Adrenal gland (tissue), 12 donors: ENCODE results near the gene SP110. TPM values are rescaled to one million over a fixed set of nuclear protein-coding genes. Genes with fewer than 3 reads are reported as not detected.
"Not testable (repeated sequence)": the region's sequence is repeated elsewhere in the genome, so short reads cannot be mapped to it uniquely, and the experiment has no call there.

ENCODE experiments used
- DNase-seq, 7 donors: peaks; one replicate each; pipeline ENCODE4 v3.0.0-alpha.2; 2019 to 2020
- H3K27ac ChIP-seq, 5 donors: fragments of 200-600 bp; sonication (generic) in 4 of 5; 1 replicate in 3 of 5; 2 replicates in 2 of 5; pipeline versions ENCODE4 v1.5.1 to v1.8.0; 2016 to 2020; ENCODE audit warnings: mild to moderate bottlenecking in 1 of 5
- H3K27me3 ChIP-seq: fragments of 200-600 bp; 2 replicates; pipeline ENCODE4 v1.8.0; 2021
- H3K36me3 ChIP-seq, 2 donors: fragments of 200-600 bp; replicated peaks in 1 of 2; 1 replicate in 1 of 2; 2 replicates in 1 of 2; pipeline versions ENCODE4 v1.5.1 to v1.8.0; 2018 to 2022
- H3K4me1 ChIP-seq, 2 donors: fragments of 200-600 bp; replicated peaks in 1 of 2; 1 replicate in 1 of 2; 2 replicates in 1 of 2; pipeline versions ENCODE4 v1.5.1 to v1.8.0; 2018 to 2021
- H3K4me3 ChIP-seq, 4 donors: fragments of 200-600 bp; sonication (generic) in 3 of 4; one replicate each; pipeline ENCODE4 v1.5.1; 2016 to 2018
- H3K9me3 ChIP-seq, 3 donors: fragments of 200-600 bp; sonication (generic) in 1 of 3; replicated peaks in 1 of 3; 1 replicate in 2 of 3; 2 replicates in 1 of 3; pipeline versions ENCODE4 v1.5.1 to v1.8.0; 2016 to 2021
- POLR2A ChIP-seq, 2 donors: fragments of 450-650 bp; IDR thresholded peaks; one replicate each; pipeline ENCODE4 v1.6.1; 2017; ENCODE audit warnings: antibody characterized with exemption in 2 of 2, mild to moderate bottlenecking in 2 of 2, moderate library complexity in 1 of 2
- WGBS, 4 donors: extraction: QIAGEN DNeasy Blood & Tissue Kit in 2 of 4; methylation state at CpG; one replicate each; pipeline versions ENCODE4 v1.1.5 to v1.1.7; 2013 to 2017; 5-methylcytosine and 5-hydroxymethylcytosine counted together
- intact Hi-C, 2 donors: fragments of 100-400 bp; cut with DNase I; formaldehyde crosslinking; loops; one replicate each; pipeline versions ENCODE4 v1.14.1 to v1.15.0; 2022 to 2023
- polyA plus RNA-seq, 3 donors: library from polyadenylated mRNA; stranded (reverse); fragments of 200-250 nt in 2 of 3; fragments of 350-450 nt in 1 of 3; fragmentation: Illumina TruSeq in 1 of 3; extraction: RNeasy Lipid Tissue Mini Kit (QIAGEN cat#74804) in 1 of 3; gene quantifications; one replicate each; pipeline ENCODE4 v1.2.3, GENCODE V29; 2013 to 2014
- total RNA-seq, 9 donors: library from RNA; depleted of rRNA in 4 of 9; stranded (reverse); fragments of >200 nt in 4 of 9; fragments of 120-200 nt in 1 of 9; fragmentation: NEBNext Ultra II Directional in 1 of 9; extraction: Animal tissue kit (Norgen Biotek cat#: 25700) in 1 of 9; gene quantifications; one replicate each; pipeline versions ENCODE4 v1.1.0 to v1.2.4, GENCODE V29; 2013 to 2023
- TF ChIP-seq, protein P1 (sequence below), 6 experiments: fragments of 450-650 bp in 4 of 6; fragments of 200-600 bp in 2 of 6; sonication (generic) in 1 of 6; IDR thresholded peaks; 1 replicate in 5 of 6; 2 replicates in 1 of 6; pipeline versions ENCODE4 v1.5.1 to v1.8.0; 2016 to 2021; ENCODE audit warnings: antibody characterized with exemption in 6 of 6, mild to moderate bottlenecking in 2 of 6, moderate library complexity in 1 of 6
- donor health status: healthy with polysubstance abuse.
- donor health status: Bipolar disorder and iron deficiency.
- donor health status: DM: yes; HTN: yes; CAD: no.
- donor health status: DM: no; HTN: no; CAD: no.
- donor health status: DM: no; HTN: no; CAD: no.
- donor health status: DM: yes; HTN: yes; CAD: no.

Gene SP110
- total and polyA plus RNA-seq, 12 donors: 7.8 to 37.9 (median 16.8) TPM

DNA sequence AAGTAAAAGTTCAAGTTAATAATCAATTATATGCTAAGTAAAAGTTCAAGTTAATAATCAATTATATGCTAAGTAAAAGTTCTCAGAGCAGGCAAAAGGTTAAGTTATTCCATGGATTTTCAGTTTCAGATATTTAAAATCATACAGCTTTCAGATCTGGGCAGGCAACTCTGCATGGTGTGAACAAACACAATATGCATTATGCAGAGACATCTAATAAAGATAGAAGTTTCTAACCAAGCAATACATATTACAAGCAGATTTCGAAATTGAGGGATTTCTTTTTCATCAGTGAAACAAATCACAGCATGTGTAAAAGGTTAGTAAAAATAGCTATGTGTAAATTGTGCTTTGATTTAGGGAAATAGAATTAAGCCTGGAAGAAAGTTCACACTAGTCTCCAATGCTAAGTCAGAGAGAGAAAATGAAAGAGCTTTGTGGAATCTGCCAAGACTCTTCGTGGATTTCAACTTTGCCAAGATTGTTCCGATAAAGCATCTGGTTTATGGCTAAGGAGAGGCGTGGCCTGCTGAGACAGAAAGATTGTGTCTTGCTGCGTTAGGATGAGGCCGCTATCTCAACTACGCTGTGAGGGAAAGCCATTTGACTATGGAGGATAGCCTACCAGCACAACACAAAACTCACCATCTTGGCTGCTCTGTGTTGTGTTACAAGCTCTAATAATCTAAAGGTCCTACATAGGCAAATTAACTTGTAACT, 91.0 kb downstream of the SP110 start:
- H3K27me3 ChIP-seq: no peaks in the 10 kb centered on the region
- H3K4me3 ChIP-seq: peak overlapping the region in 1 of 4 donors; percentile 9
- no peaks in the 10 kb centered on the region for H3K9me3 ChIP-seq
- H3K4me1 ChIP-seq: peaks cover 24 to 38% of the 10 kb centered on the region in 2 donors
- peak in 1 of 2 donors; percentile 53 for TF ChIP-seq POLR2A (IDR thresholded peaks at IDR 0.05)
- TF ChIP-seq, protein P1, sequence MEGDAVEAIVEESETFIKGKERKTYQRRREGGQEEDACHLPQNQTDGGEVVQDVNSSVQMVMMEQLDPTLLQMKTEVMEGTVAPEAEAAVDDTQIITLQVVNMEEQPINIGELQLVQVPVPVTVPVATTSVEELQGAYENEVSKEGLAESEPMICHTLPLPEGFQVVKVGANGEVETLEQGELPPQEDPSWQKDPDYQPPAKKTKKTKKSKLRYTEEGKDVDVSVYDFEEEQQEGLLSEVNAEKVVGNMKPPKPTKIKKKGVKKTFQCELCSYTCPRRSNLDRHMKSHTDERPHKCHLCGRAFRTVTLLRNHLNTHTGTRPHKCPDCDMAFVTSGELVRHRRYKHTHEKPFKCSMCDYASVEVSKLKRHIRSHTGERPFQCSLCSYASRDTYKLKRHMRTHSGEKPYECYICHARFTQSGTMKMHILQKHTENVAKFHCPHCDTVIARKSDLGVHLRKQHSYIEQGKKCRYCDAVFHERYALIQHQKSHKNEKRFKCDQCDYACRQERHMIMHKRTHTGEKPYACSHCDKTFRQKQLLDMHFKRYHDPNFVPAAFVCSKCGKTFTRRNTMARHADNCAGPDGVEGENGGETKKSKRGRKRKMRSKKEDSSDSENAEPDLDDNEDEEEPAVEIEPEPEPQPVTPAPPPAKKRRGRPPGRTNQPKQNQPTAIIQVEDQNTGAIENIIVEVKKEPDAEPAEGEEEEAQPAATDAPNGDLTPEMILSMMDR (IDR thresholded peaks at IDR 0.05): no peak
- 35 to 58% (median 39%) methylated on average over 7 of the region's 7 CpGs for WGBS, 4 donors
- DNase-seq: peak in 6 of 7 donors; percentile 51 to 79 (median 74)
- peak overlapping the region in 4 of 5 donors; percentile 63 to 95 (median 86) for H3K27ac ChIP-seq
- intact Hi-C loops: no loop called here
- H3K36me3 ChIP-seq: no peaks in the 10 kb centered on the region

DNA sequence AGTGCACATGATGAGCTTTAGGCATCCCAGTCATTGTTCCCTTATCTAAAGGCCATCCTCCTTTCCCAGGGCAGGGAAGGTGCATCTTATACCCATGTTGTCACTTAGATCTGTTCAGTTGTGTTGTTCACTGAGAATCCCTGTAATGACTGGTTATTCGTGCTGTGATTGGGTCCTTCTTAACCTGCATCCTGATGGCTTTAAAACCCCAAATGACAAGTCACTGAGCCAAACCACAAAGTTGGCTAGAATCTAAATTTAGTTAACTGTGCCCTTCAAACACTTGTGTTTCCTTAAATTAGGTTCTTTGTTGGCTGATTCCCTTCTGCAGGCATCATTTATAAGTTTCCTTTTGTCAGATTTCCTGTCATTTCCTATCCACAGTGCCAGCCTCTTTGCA, 92.6 kb downstream of the SP110 start:
- TF ChIP-seq, protein P1 (IDR thresholded peaks at IDR 0.05): no peak
- TF ChIP-seq POLR2A (IDR thresholded peaks at IDR 0.05): no peak
- WGBS, 4 donors: 50 to 80% (median 64%) methylated on average over 1 of the region's 1 CpG
- no peak for DNase-seq
- Histone ChIP-seq H3K36me3 (no peaks in the 10 kb centered on the region), H3K4me1 (peaks cover 24 to 38% of the 10 kb centered on the region in 2 donors), H3K9me3 (no peaks in the 10 kb centered on the region), H3K27ac (no peak overlapping the region), H3K27me3 (no peaks in the 10 kb centered on the region), H3K4me3 (no peak overlapping the region)
- intact Hi-C loops: no loop called here

DNA sequence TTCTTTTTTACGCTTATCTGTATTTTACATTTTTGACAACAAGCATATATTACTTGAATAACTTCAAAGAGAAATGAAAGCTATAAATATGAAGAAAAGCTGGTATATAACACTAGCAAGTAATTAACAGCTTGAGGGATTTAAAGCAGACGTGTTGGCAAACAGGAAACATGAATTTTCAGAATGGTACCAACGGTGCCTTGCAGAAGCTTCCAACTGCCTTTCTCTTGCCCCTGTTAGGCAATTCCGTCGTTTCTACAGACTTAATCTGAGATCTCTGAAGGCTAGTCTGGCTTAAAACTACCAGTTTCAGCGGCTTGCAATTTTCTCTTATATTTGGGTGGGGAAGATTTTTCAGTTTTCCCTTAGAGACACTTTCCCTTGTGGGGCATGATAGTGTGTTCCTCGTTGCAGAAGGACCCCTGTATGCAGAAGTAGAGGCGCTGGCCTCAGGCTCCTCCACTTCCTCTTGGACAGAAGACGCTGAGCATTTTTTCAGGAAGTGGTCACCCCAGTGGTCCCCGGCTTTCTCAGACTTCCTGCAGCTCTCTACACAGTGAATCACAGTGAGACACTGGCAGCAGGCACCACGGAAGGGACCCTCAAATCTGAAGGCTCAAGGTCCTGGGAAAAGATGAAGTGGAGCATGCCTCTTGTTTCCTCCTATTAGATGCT, 94.9 kb downstream of the SP110 start:
- Histone ChIP-seq H3K27me3 (no peaks in the 10 kb centered on the region), H3K36me3 (no peaks in the 10 kb centered on the region), H3K27ac (no peak overlapping the region), H3K9me3 (no peaks in the 10 kb centered on the region), H3K4me3 (no peak overlapping the region), H3K4me1 (peaks cover 6 to 24% of the 10 kb centered on the region in 2 donors)
- 54 to 72% (median 63%) methylated on average over 11 of the region's 11 CpGs for WGBS, 4 donors
- no peak for TF ChIP-seq POLR2A (IDR thresholded peaks at IDR 0.05)
- TF ChIP-seq, protein P1 (IDR thresholded peaks at IDR 0.05): no peak
- DNase-seq: peak in 5 of 7 donors; percentile 30 to 63 (median 36)
- intact Hi-C loops: no loop called here

DNA sequence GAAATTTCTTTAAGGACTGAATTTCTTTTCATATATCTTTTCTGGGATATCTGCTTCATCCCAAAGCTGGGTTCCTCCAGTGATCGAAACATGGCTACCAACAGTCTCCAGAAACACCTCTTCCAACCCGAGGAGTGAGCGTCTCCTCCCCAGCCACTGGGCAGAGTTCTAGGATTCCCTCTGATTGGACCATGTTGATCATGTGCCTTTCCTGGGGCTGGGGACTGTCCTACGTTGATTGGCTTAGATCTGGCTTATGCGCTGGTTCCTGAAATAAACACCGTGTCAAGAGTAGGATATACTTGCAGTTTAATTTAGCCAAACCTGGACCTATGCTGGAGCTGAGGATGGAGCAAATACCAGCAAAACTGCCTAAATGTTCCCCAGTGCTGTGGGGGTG, 95.5 kb downstream of the SP110 start:
- intact Hi-C loops: no loop called here
- DNase-seq: no peak
- H3K4me1 ChIP-seq: peaks cover 3 to 22% of the 10 kb centered on the region in 2 donors
- TF ChIP-seq POLR2A (IDR thresholded peaks at IDR 0.05): no peak
- TF ChIP-seq, protein P1 (IDR thresholded peaks at IDR 0.05): no peak
- H3K27ac ChIP-seq: no peak overlapping the region
- H3K4me3 ChIP-seq: no peak overlapping the region
- no peaks in the 10 kb centered on the region for H3K9me3 ChIP-seq
- H3K27me3 ChIP-seq: no peaks in the 10 kb centered on the region
- WGBS, 4 donors: 85 to 92% (median 89%) methylated on average over 6 of the region's 6 CpGs
- H3K36me3 ChIP-seq: no peaks in the 10 kb centered on the region

DNA sequence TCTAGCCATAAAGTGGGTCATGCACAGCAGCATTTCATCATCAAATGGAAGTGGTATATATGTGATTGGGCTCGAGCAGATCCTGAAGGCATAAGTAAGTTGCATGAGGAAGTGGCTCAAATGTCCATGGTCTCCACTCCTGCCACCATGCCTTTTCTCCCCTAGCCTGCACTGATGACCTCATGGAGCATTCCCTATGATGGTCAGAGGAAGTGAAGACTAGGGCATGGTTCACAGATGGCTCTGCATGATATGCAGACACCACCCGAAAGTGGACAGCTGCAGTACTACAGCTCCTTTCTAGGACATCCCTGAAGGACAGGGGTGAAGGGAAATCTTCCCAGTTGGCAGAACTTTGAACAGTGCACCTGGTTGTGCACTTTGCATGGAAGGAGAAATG, 99.4 kb downstream of the SP110 start:
- H3K4me3 ChIP-seq, H3K36me3 ChIP-seq, H3K27me3 ChIP-seq, H3K9me3 ChIP-seq, intact Hi-C loops, DNase-seq, H3K4me1 ChIP-seq, H3K27ac ChIP-seq: not testable (repeated sequence)
- 89 to 96% (median 93%) methylated on average over 2 of the region's 2 CpGs for WGBS, 4 donors

DNA sequence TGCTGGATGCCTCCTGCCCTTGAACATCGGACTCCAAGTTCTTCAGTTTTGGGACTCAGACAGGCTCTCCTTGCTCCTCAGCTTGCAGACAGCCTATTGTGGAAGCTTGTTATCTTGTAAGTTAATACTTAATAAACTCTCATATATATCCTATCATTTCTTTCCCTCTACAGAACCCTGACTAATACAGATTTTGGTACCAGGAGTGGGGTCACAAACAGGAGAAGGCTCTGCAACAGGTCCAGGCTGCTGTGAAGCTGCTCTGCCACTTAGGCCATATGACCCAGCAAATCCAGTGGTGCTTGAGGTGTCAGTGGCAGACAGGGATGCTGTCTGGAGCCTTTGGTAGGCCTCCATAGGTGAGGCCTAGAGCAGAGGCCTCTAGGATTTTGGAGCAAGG, 100.0 kb downstream of the SP110 start:
- WGBS, 4 donors: 92 to 100% (median 98%) methylated on average over 1 of the region's 1 CpG

More for the DNA sequence above, 100.0 kb downstream of the SP110 start:
- H3K4me1 ChIP-seq, H3K36me3 ChIP-seq, intact Hi-C loops, H3K27me3 ChIP-seq, H3K27ac ChIP-seq, H3K9me3 ChIP-seq, H3K4me3 ChIP-seq, DNase-seq: not testable (repeated sequence)
